ENCODE results near the gene SLCO2A1. TPM values are rescaled to one million over a fixed set of nuclear protein-coding genes. Genes with fewer than 3 reads are reported as not detected.

The SLCO2A1 gene
- total RNA-seq, 4 donors from 2014 or later, result 8.4 to 68.5 (median 22.7) TPM

- H3K36me3 ChIP-seq, result no peaks in the 10 kb centered on the region
- TF ChIP-seq CTCF (IDR thresholded peaks at IDR 0.05) (no peak), EP300 (IDR thresholded peaks at IDR 0.05; ENCODE audit: low read depth) (no peak), POLR2AphosphoS5 (IDR thresholded peaks at IDR 0.05) (no peak), POLR2A (IDR thresholded peaks at IDR 0.05) (no peak)
- 69% methylated on average over 6 of the region's 6 CpGs; no CpG with 5 or more reads in 1 of the 2 donors for WGBS, 2 donors (ENCODE audit: low coverage in 1 of 2)
- no peak overlapping the region for H3K4me3 ChIP-seq
- intact Hi-C loops (cut with DNase I; ENCODE audit: low total_unique reads) (no loop called here), in situ Hi-C loops (cut with MboI; ENCODE audit: low pct_ligation_motif_present in 1 of 4, low pct_unique_long_range_greater_than_20kb in 1 of 4, low sequenced_read_pairs in 3 of 4) (no loop called here)
- no peak overlapping the region for H3K27ac ChIP-seq
- no peaks in the 10 kb centered on the region for H3K4me1 ChIP-seq
- H3K9me3 ChIP-seq, result no peaks in the 10 kb centered on the region
- no peaks in the 10 kb centered on the region for H3K27me3 ChIP-seq
- no peak for DNase-seq
Measured at GRCh38 chr3:133970916-133971315, 58.8 kb downstream of the SLCO2A1 start.

DNA sequence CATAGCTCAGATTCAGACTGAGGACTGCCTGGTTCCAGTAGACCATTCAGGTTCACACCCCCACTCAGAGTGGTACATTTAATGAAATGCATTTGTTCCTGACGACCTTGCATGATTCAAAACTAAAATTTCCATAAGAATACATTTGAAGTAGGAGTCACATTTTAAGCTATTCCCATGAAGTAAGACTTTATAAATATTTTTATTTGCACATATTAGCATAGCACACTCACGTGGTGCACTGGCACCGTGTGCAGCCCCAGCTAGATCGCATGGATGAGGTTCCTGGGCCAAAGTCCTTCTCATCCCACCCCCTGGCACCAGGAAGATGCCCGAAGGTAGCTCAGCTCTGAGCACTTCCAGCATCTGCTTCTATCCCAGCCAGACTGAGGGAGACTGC, 59.4 kb downstream of the SLCO2A1 start:
- Histone ChIP-seq H3K27ac (no peak overlapping the region), H3K4me1 (no peaks in the 10 kb centered on the region), H3K9me3 (no peaks in the 10 kb centered on the region), H3K36me3 (no peaks in the 10 kb centered on the region), H3K4me3 (no peak overlapping the region), H3K27me3 (no peaks in the 10 kb centered on the region)
- TF ChIP-seq CTCF (IDR thresholded peaks at IDR 0.05) (no peak), POLR2A (IDR thresholded peaks at IDR 0.05) (no peak), EP300 (IDR thresholded peaks at IDR 0.05; ENCODE audit: low read depth) (no peak), POLR2AphosphoS5 (IDR thresholded peaks at IDR 0.05) (no peak)
- intact Hi-C loops (cut with DNase I; ENCODE audit: low total_unique reads) (no loop called here), in situ Hi-C loops (cut with MboI; ENCODE audit: low pct_ligation_motif_present in 1 of 4, low pct_unique_long_range_greater_than_20kb in 1 of 4, low sequenced_read_pairs in 3 of 4) (no loop called here)
- no peak for DNase-seq
- 53 to 68% methylated on average over 4 to 5 of the region's 5 CpGs for WGBS, 2 donors (ENCODE audit: low coverage in 1 of 2)

DNA sequence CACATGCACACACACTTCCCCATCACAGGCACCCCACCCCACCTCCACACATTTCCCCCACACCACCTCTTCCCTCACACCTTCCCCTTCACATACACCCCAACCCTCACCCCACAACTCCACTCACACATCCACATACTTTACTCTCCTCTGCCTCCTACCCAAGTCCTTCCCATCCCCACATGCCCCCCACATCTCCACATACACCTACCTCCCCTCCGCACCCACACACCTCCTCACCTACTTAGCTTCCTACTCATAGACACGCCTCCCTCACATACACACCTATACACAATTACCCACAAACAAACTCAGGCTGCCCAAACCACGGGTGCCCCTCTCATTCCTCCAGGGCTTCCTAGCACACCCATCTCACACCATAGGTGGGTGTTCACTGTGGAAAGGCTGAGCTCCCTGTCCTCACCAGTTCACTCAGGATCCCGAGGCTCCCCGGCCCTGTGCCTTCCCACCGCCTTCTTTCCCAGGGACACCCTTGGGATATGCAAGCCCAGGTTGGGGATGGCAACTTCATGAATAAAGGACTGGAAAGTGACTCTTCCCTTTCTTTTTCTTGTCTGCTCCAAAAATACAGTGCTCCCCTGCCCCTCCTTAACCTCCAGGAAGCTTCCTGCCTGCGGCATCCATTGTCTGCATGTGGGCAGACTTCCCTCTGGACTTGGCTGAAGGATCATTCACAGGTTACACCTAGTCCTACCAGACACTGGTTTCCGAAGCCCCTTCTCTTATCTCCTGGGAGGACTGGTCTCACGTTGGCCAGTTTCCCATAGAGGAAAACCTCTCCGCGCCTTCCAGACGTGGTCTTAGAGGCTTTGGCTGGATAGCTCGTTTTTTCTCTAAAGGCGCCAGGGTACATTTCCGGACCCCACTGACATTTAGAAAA, 61.5 kb downstream of the SLCO2A1 start:
- H3K27ac ChIP-seq, result no peak overlapping the region
- DNase-seq, result no peak

GRCh38 chr3:133966954-133967353, 62.8 kb downstream of the SLCO2A1 start:
- in situ Hi-C loops (cut with MboI; ENCODE audit: low pct_ligation_motif_present in 1 of 4, low pct_unique_long_range_greater_than_20kb in 1 of 4, low sequenced_read_pairs in 3 of 4) (no loop called here), intact Hi-C loops (cut with DNase I; ENCODE audit: low total_unique reads) (no loop called here)
- Histone ChIP-seq H3K4me1 (no peaks in the 10 kb centered on the region), H3K9me3 (no peaks in the 10 kb centered on the region), H3K36me3 (no peaks in the 10 kb centered on the region), H3K4me3 (no peak overlapping the region), H3K27ac (no peak overlapping the region), H3K27me3 (no peaks in the 10 kb centered on the region)
- 95 to 100% methylated on average over 1 to 4 of the region's 4 CpGs for WGBS, 2 donors (ENCODE audit: low coverage in 1 of 2)
- TF ChIP-seq POLR2A (IDR thresholded peaks at IDR 0.05) (no peak), POLR2AphosphoS5 (IDR thresholded peaks at IDR 0.05) (no peak), CTCF (IDR thresholded peaks at IDR 0.05) (no peak), EP300 (IDR thresholded peaks at IDR 0.05; ENCODE audit: low read depth) (no peak)
- DNase-seq, result no peak

More for the DNA sequence above, 61.5 kb downstream of the SLCO2A1 start:
- in situ Hi-C loops (cut with MboI; ENCODE audit: low pct_ligation_motif_present in 1 of 4, low pct_unique_long_range_greater_than_20kb in 1 of 4, low sequenced_read_pairs in 3 of 4), result no loop called here
- Histone ChIP-seq H3K36me3 (no peaks in the 10 kb centered on the region), H3K27me3 (no peaks in the 10 kb centered on the region), H3K9me3 (no peaks in the 10 kb centered on the region), H3K4me1 (no peaks in the 10 kb centered on the region), H3K4me3 (no peak overlapping the region)
- TF ChIP-seq EP300 (IDR thresholded peaks at IDR 0.05; ENCODE audit: low read depth) (no peak), CTCF (IDR thresholded peaks at IDR 0.05) (no peak), POLR2AphosphoS5 (IDR thresholded peaks at IDR 0.05) (no peak), POLR2A (IDR thresholded peaks at IDR 0.05) (no peak)
- WGBS, 2 donors (ENCODE audit: low coverage in 1 of 2), result 64 to 80% methylated on average over 12 to 15 of the region's 15 CpGs
- intact Hi-C loops (cut with DNase I; ENCODE audit: low total_unique reads), result no loop called here
